Stimulated activated CD8-positive, alpha-beta memory T cell treated with anti-CD3 and anti-CD28 coated beads, Interleukin-15, amount 100 ng/mL, for 24 hours (primary cell): ENCODE data around the gene NOG.

ENCODE experiments used
- DNase-seq: peaks from one replicate; pipeline ENCODE4 v3.0.0-alpha.2; 2020; ENCODE audit warnings: low read depth

Gene NOG

GRCh38 chr17:56597495-56597990, 4.0 kb downstream of the NOG start:
- DNase-seq, result no peak

- DNase-seq, result no peak
Measured at GRCh38 chr17:56598466-56598865, 5.0 kb downstream of the NOG start.

GRCh38 chr17:56599088-56599487, 5.6 kb downstream of the NOG start:
- DNase-seq, result no peak

GRCh38 chr17:56599566-56599965, 6.1 kb downstream of the NOG start:
- no peak for DNase-seq

GRCh38 chr17:56600256-56600655, 6.8 kb downstream of the NOG start:
- DNase-seq, result no peak

GRCh38 chr17:56601591-56601990, 8.1 kb downstream of the NOG start:
- DNase-seq, result no peak

- DNase-seq, result no peak
Measured at GRCh38 chr17:56602292-56603130, 9.0 kb downstream of the NOG start.

GRCh38 chr17:56603486-56604238, 10.2 kb downstream of the NOG start:
- DNase-seq, result no peak

- DNase-seq, result no peak
Measured at GRCh38 chr17:56604691-56605290, 11.3 kb downstream of the NOG start.

GRCh38 chr17:56608944-56609343, 15.4 kb downstream of the NOG start:
- no peak for DNase-seq

GRCh38 chr17:56610321-56610720, 16.8 kb downstream of the NOG start:
- DNase-seq, result no peak

- DNase-seq, result no peak
Measured at GRCh38 chr17:56613131-56613530, 19.6 kb downstream of the NOG start.

GRCh38 chr17:56614522-56614921, 21.0 kb downstream of the NOG start:
- DNase-seq, result no peak

GRCh38 chr17:56616239-56616638, 22.7 kb downstream of the NOG start:
- DNase-seq, result no peak

- no peak for DNase-seq
Measured at GRCh38 chr17:56623383-56623782, 29.9 kb downstream of the NOG start.

- no peak for DNase-seq
Measured at GRCh38 chr17:56624309-56624708, 30.8 kb downstream of the NOG start.

GRCh38 chr17:56624912-56625311, 31.4 kb downstream of the NOG start:
- no peak for DNase-seq

- DNase-seq, result no peak
Measured at GRCh38 chr17:56629531-56630075, 36.1 kb downstream of the NOG start.

GRCh38 chr17:56630202-56630601, 36.7 kb downstream of the NOG start:
- no peak for DNase-seq

GRCh38 chr17:56633681-56634080, 40.2 kb downstream of the NOG start:
- DNase-seq, result no peak

- DNase-seq, result no peak
Measured at GRCh38 chr17:56635641-56636040, 42.1 kb downstream of the NOG start.

GRCh38 chr17:56636265-56636664, 42.8 kb downstream of the NOG start:
- no peak for DNase-seq

- no peak for DNase-seq
Measured at GRCh38 chr17:56637254-56637653, 43.8 kb downstream of the NOG start.
